Measurements from ENCODE around the gene GRID1.

DNA sequence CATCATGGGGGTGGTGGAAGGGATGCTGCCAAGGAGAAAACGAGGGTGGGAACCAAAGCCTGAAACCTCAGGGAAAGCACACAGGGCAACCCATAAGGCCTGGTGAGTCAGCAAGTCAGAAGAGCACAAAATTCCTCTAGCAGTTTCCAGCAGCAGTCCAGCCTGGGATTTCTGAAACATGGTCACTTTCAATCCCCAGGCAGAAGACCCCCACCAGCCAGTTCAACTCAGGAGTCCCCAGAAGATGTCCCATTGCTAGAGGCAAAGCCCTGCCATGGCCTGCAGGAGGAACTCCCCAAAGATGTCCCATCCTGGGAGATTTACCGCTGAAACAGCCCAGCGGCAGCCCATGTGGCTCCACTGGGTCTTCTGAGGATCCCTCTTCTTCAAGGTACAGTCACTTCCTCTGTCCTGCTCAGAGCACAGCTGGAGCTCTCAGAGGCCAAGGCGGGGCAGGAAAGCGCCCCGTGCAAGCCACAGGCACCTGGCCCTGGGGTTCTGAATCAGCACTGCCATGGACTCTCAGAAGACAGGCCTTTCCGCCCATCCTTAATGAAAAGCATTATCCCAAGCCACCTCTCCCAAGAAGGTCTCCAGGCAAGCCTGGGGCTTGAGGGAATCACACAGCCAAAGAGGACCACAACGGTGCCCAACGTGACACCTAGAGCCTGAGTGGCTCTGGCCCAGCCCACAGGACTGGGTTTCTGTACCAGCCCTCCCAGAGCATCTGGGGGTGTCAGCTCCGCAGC, 196.9 kb downstream of the GRID1 start:
- no peak for TF ChIP-seq EZH2 (IDR thresholded peaks at IDR 0.05; ENCODE audit: borderline replicate concordance, control insufficient read depth, low read depth, low read length)
- no peak for TF ChIP-seq NR2C2 (IDR thresholded peaks at IDR 0.05; ENCODE audit: borderline replicate concordance, control insufficient read depth, insufficient read length, low read depth)
- TF ChIP-seq RBBP5 (conservative IDR thresholded peaks at IDR 0.05) = no peak
- no peak for TF ChIP-seq ZNF384 (IDR thresholded peaks at IDR 0.05; ENCODE audit: borderline replicate concordance, low read depth, low read length)
- no peak for TF ChIP-seq EP300 (IDR thresholded peaks at IDR 0.05; ENCODE audit: borderline replicate concordance in 1 of 2, control insufficient read depth in 1 of 2, low read depth in 2 of 2, low read length in 2 of 2)
